Keratinocyte (primary cell): ENCODE results near the gene SERINC5.

Experiments
- EZH2 ChIP-seq: IDR thresholded peaks from one replicate; pipeline ENCODE4 v1.6.1; 2012; ENCODE audit warnings: inconsistent platforms, mild to moderate bottlenecking, low read length, moderate library complexity
- TF ChIP-seq, protein P1 (sequence below), 3 experiments: IDR thresholded peaks in 1 of 3; conservative IDR thresholded peaks in 1 of 3; optimal IDR thresholded peaks in 1 of 3; 2 replicates in 2 of 3; 3 replicates in 1 of 3; pipeline versions ENCODE3 to v1.5.1; 2011; ENCODE audit warnings: low read length in 3 of 3, mild to moderate bottlenecking in 3 of 3, moderate library complexity in 2 of 3, control low read depth in 1 of 3, inconsistent platforms in 1 of 3; ENCODE audit not compliant: insufficient read depth in 2 of 3; ENCODE audit errors: extremely low read depth in 1 of 3

- TF ChIP-seq, protein P1, sequence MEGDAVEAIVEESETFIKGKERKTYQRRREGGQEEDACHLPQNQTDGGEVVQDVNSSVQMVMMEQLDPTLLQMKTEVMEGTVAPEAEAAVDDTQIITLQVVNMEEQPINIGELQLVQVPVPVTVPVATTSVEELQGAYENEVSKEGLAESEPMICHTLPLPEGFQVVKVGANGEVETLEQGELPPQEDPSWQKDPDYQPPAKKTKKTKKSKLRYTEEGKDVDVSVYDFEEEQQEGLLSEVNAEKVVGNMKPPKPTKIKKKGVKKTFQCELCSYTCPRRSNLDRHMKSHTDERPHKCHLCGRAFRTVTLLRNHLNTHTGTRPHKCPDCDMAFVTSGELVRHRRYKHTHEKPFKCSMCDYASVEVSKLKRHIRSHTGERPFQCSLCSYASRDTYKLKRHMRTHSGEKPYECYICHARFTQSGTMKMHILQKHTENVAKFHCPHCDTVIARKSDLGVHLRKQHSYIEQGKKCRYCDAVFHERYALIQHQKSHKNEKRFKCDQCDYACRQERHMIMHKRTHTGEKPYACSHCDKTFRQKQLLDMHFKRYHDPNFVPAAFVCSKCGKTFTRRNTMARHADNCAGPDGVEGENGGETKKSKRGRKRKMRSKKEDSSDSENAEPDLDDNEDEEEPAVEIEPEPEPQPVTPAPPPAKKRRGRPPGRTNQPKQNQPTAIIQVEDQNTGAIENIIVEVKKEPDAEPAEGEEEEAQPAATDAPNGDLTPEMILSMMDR (optimal IDR thresholded peaks at IDR 0.05 in 1 of 3, IDR thresholded peaks at IDR 0.05 in 1 of 3, conservative IDR thresholded peaks at IDR 0.05 in 1 of 3; ENCODE audit: extremely low read depth in 1 of 3, insufficient read depth in 2 of 3, low read length in 3 of 3), result no peak
- TF ChIP-seq EZH2, result no peak
Observed at GRCh38 chr5:80284720-80285119, 28.9 kb upstream of the SERINC5 start.
